Prostate gland (tissue), 2 donors: Measurements from ENCODE around the gene RBM47.

Experiments
- POLR2A ChIP-seq: fragments of 450-650 bp; IDR thresholded peaks from one replicate; pipeline ENCODE4 v1.6.1; 2016; ENCODE audit warnings: antibody characterized with exemption, mild to moderate bottlenecking
- POLR2AphosphoS5 ChIP-seq: sonication (generic); formaldehyde crosslinking; IDR thresholded peaks from one replicate; pipeline ENCODE4 v1.6.1; 2017; ENCODE audit warnings: antibody characterized with exemption
- TF ChIP-seq, protein P1 (sequence below), 4 experiments: fragments of 200-600 bp in 2 of 4; fragments of 450-650 bp in 2 of 4; sonication (generic) in 2 of 4; IDR thresholded peaks; 1 replicate in 3 of 4; 2 replicates in 1 of 4; pipeline ENCODE4 v1.5.1; 2016 to 2019; ENCODE audit warnings: antibody characterized with exemption in 4 of 4, mild to moderate bottlenecking in 2 of 4, moderate library complexity in 2 of 4

- TF ChIP-seq, protein P1, sequence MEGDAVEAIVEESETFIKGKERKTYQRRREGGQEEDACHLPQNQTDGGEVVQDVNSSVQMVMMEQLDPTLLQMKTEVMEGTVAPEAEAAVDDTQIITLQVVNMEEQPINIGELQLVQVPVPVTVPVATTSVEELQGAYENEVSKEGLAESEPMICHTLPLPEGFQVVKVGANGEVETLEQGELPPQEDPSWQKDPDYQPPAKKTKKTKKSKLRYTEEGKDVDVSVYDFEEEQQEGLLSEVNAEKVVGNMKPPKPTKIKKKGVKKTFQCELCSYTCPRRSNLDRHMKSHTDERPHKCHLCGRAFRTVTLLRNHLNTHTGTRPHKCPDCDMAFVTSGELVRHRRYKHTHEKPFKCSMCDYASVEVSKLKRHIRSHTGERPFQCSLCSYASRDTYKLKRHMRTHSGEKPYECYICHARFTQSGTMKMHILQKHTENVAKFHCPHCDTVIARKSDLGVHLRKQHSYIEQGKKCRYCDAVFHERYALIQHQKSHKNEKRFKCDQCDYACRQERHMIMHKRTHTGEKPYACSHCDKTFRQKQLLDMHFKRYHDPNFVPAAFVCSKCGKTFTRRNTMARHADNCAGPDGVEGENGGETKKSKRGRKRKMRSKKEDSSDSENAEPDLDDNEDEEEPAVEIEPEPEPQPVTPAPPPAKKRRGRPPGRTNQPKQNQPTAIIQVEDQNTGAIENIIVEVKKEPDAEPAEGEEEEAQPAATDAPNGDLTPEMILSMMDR (IDR thresholded peaks at IDR 0.05): no peak
- TF ChIP-seq POLR2A: no peak
- no peak for TF ChIP-seq POLR2AphosphoS5
Observed at GRCh38 chr4:40515037-40515397, 114.6 kb downstream of the RBM47 start.
